ENCODE data around the gene TRMT61A. TPM values are rescaled to one million over a fixed set of nuclear protein-coding genes. Genes with fewer than 3 reads are reported as not detected.

Gene TRMT61A
- total and polyA plus RNA-seq, 2 of the 13 experiments (the other 11 are each of a cell fraction or from before 2014, with no cell fraction given), result 6.5 to 13.6 TPM

GRCh38 chr14:103528587-103529382, at the start of gene TRMT61A (continued):
- TF ChIP-seq MTF1 (CRISPR knock-in tag; IDR thresholded peaks at IDR 0.05) (0 out of 2 replicates have a peak, but pooled peaks have one; percentile 7), ZFP36 (IDR thresholded peaks at IDR 0.05; ENCODE audit: borderline replicate concordance, low read depth, low read length, partially characterized antibody) (no peak), MAFF (IDR thresholded peaks at IDR 0.05; ENCODE audit: low read depth, low read length) (no peak), STAT6 (CRISPR knock-in tag; IDR thresholded peaks at IDR 0.05; ENCODE audit: borderline replicate concordance) (no peak), CCAR2 (optimal IDR thresholded peaks at IDR 0.05; ENCODE audit: low read depth, low read length) (no peak), CREM (IDR thresholded peaks at IDR 0.05) (peak; percentile 30; the same call in 1 of the 2 replicates), CREM (CRISPR knock-in tag; IDR thresholded peaks at IDR 0.05) (peak; percentile 34; the same call in 1 of the 2 replicates), RORA (CRISPR knock-in tag; IDR thresholded peaks at IDR 0.05) (no peak), NRL (CRISPR knock-in tag; IDR thresholded peaks at IDR 0.05; ENCODE audit: borderline replicate concordance) (0 out of 2 replicates have a peak, but pooled peaks have one; percentile 63), MYNN (CRISPR knock-in tag; IDR thresholded peaks at IDR 0.05; ENCODE audit: low read depth) (no peak; the same call in 1 of the 2 replicates), HNRNPL (IDR thresholded peaks at IDR 0.05; ENCODE audit: low read depth, low read length) (no peak), CBX2 (IDR thresholded peaks at IDR 0.05; ENCODE audit: low read depth, low read length) (no peak), CBX2 (CRISPR knock-in tag; IDR thresholded peaks at IDR 0.05; ENCODE audit: low read depth) (no peak), GLI4 (CRISPR knock-in tag; IDR thresholded peaks at IDR 0.05; ENCODE audit: borderline replicate concordance) (0 out of 2 replicates have a peak, but pooled peaks have one; percentile 12), POGK (CRISPR knock-in tag; conservative IDR thresholded peaks at IDR 0.05) (no peak), PAX8 (CRISPR knock-in tag; IDR thresholded peaks at IDR 0.05; ENCODE audit: borderline replicate concordance) (no peak), PBX2 (CRISPR knock-in tag; IDR thresholded peaks at IDR 0.05) (no peak), SATB2 (CRISPR knock-in tag; IDR thresholded peaks at IDR 0.05) (no peak), SIX1 (CRISPR knock-in tag; IDR thresholded peaks at IDR 0.05; ENCODE audit: borderline replicate concordance) (no peak), U2AF1 (optimal IDR thresholded peaks at IDR 0.05; ENCODE audit: low read depth, low read length) (no peak), HNRNPLL (IDR thresholded peaks at IDR 0.05; ENCODE audit: low read depth, low read length, poor library complexity, severe bottlenecking) (no peak)
